GM18498 (cell line): ENCODE data around the gene MASP2.
A peak's percentile ranks its signal among the peaks of the same experiment; 100 is the strongest.
"Not testable (repeated sequence)": the region's sequence is repeated elsewhere in the genome, so short reads cannot be mapped to it uniquely, and the experiment has no call there.

Source experiments
- ATAC-seq: cut with Tn5 transposase; IDR thresholded peaks from one replicate; pipeline ENCODE4 v1.9.1; 2021; ENCODE audit warnings: mild to moderate bottlenecking, moderate library complexity; ENCODE audit not compliant: unreplicated experiment

Gene MASP2

GRCh38 chr1:11046625-11047365 lies at the start of gene MASP2:
MASP2 (minus strand) TSS chr1:11047239; CDS start chr1:11047207, 32 bp downstream.
- no peak for ATAC-seq

GRCh38 chr1:11083784-11084183 lies 36.7 kb upstream of the MASP2 start:
- ATAC-seq: not testable (repeated sequence)

DNA sequence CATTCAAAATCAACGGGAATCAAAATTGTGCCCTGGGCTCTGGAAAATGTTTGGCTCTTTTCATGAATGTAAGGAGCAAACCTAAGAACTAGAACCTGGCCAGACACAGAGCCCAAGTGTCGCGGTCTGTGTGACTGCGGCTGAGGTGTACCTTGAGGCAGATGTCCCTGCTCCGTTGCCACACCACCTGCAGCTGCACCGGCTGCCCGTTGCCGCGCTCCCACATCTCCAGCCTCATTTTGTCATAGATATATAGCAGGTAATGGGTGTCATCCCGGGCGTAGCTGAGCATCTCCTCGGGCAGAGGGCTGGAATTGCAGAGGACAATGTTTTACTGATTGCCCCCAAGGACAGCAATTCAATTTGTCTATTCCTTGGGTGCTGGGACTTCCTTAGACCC lies 33.9 kb upstream of the MASP2 start:
- no peak for ATAC-seq

GRCh38 chr1:11078631-11079030 lies 31.6 kb upstream of the MASP2 start:
- no peak for ATAC-seq

DNA sequence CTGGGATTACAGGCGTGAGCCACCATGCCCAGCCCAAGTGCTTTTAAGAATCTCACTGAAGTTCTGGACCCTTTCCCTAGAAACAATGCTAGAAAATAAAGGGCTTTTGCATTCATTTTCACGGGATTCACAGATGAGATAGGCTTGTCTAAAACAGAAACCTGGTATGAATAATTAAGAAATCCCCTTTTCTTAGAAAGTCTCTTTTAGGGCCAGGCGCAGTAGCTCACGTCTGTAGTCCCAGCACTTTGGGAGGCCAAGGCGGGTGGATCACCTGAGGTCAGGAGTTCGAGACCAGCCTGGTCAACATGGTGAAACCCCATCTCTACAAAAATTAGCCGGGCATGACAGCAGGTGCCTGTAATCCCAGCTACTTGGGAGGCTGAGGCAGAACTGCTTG lies 26.4 kb upstream of the MASP2 start:
- ATAC-seq: not testable (repeated sequence)

GRCh38 chr1:11072216-11072917 lies 25.3 kb upstream of the MASP2 start:
- no peak for ATAC-seq

DNA sequence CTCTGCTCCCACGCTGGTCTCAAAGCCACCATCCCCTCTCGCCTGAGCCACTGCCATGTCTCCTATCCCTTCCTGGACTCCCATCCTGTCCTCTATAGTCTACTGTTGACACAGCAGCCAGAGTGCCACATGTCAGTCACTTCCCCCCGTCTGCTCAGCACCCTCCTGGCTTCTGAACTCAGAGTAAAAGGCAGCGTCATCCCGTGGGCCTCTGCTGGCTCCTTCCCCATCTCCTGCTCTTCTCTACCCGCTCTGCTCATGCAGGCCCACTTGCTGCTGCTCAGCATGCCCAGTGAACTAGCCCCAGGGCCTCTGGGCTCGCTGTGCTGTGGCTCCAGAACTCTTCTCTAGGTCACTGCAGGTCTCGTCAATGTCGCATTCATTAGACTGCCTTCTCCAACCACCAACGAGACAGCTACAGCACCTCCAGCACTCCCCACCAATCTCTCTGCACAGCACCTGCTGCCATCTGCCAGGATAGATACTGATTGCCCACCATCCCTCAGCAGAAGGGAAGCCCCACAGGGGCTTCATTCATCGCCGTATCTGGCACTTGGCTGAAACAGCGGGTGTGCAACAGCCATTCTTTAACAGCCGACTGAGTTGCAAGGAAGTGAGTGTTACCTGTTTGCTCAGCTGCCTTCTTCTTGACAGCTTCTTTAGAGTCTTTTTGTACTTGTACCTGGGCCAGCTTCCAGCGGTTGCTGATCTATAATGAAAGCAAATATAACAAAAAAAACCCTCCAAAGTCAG lies 24.6 kb upstream of the MASP2 start:
- ATAC-seq: no peak

DNA sequence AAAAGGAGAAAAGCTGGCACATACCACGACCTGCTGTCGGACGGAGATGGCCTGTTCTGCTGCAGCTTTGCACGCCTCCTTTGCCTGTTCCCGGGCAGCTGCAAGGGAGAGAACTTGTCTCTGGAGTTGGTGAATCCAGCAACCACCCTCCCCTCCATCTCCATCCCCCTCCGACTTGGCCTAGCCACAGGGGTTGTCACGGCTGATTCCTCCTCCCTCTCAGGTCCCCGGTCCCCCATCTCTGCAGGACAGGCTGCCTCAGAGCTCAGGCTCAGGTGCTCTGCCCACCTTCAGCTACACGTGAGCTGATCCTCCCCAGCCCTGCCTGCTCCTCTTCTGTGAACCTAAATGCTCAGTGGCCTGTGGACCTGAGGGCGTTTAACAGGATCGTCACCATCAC lies 23.8 kb upstream of the MASP2 start:
- ATAC-seq: no peak

GRCh38 chr1:11068600-11069473 lies 21.8 kb upstream of the MASP2 start:
- no peak for ATAC-seq

DNA sequence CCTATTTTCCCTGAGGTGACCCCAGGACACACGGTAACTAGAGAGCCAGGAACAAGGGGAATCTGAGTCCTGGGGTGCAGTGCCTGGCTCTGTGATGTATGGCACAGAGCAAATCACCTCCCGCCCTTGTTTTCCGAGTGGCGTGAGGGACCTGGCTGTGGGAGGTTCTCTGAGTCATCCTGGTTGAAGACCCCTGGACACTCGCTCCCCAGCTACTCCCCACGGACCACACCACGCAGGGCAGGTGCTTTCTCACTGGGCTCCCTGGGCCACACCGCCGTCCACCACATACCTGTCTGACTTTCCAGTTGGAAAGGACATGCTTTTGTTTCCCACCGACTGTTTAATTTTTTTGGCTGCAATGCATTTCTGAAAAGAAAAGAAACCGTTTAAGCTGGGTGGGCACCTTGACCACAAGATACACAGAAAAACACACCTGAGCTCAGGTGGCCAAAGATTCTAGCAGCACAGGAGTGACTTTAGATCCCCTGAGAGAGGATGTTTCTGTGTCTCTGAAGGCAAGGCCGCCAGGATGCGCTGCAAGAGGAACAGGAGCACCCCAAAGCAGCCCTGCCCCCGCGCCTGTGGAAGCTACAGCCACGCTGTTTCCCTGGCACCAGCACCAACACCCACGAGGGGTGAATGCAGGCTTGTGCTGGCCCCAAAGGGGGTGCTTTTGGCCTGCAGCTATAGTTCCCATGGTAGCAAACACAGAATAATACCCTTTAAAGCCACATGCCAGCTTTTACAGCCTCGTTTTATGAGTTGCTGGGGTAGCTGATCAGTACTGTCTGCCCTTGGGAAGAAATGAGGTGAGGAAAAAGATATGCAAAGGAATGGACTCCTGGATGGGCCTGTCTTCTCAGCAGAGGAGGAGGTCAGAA lies 20.9 kb upstream of the MASP2 start:
- ATAC-seq: no peak

DNA sequence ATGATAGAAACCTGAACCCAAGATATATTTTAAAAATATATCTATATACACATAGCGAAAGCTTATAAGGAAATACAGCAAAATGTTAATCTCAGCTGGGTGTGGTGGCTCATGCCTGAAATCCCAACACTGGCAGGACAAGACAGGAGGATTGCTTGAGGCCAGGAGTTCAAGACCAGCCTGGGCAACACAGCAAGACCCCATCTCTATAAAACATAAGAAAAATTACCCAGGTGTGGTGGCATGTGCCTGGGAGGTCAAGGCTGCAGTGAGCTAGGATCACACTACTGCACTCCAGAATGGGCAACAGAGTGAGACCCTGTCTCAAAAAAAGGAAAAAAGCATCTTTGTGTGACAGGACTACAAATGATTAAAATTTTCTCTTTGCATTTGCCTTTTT lies 18.8 kb upstream of the MASP2 start:
- no peak for ATAC-seq

DNA sequence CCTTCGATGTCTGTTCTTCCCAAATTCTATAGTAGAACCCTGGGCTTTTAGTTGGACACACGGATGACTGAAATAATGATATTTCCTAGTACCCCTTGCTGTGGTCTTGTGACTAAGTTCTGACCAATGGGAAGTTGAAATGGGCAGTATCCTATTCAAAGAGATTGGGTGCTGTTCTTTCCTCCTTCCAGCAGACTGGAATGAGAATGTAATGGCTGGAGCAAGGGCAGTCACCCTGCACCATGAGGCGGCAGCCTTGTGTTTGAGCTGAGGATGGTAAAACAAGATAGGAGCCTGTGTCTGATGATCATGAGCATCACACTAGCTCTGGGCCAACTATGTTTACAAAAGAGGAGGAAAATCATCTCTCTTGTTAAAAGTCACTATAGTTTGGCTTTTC lies 17.9 kb upstream of the MASP2 start:
- no peak for ATAC-seq

DNA sequence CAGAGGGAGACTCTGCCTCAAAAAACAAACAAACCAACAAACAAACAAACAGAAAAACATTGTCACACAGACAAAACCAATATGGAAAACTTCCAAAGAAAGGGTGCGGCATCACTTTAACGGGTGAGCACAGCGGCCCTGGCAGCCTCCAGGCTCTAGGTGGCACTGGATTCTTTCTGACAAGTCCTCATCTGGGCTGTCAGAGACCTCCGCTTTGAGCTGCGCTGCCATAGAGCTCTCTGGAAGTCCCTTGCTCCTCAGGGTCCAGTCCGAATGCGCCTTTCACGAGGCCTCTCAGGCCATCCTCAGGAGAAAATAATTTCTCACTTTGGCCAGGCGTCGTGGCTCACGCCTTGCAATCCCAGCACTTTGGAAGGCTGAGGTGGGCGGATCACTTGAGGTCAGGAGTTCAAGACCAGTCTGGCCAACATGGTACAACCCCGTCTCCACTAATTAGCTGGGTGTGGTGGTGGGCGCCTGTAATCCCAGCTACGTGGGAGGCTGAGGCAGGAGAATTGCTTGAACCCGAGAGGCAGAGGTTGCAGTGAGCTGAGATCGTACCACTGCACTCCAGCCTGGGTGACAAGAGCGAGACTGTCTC lies 17.0 kb upstream of the MASP2 start:
- not testable (repeated sequence) for ATAC-seq

- ATAC-seq: peak; percentile 25
These were observed 15.9 kb upstream of the MASP2 start for GRCh38 chr1:11062965-11063401.

DNA sequence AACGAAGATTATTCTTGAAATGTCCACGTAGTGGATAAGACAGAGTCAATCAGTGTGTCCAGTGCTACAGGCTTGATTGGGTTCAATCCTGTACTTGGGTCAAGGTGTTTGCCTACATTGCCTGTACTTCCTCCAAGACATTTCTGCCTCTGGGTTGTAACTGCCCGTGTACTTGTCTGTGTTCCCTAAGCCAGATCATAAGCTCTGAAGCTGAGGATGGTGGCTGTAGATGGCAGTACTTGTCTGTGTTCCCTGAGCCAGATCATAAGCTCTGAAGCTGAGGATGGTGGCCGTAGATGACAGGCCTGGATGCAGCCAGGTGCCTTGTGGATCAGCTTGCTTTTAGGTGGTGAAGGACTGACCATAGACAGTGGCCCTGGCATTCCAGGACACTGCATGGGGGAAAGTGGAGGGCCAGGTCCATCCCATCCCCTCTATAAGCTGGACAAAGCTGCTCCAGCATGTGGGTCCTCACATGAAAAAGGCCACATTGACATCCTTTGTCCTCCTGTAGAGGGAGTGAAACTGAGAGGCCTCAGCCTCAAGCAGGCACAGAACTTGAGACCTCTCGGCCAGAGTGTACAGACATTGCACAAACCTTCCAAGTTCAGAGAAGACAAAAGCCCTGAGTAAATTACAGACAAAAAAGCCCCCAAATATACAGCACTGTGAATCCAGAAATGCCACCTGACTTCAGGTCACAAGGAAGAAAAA lies 14.8 kb upstream of the MASP2 start:
- ATAC-seq: no peak

GRCh38 chr1:11059968-11060830 lies 13.2 kb upstream of the MASP2 start, which contains the start of gene SRM:
SRM (minus strand) TSS chr1:11060018; CDS start chr1:11059943, 75 bp downstream.
- peak; percentile 92 for ATAC-seq

- peak; percentile 19 for ATAC-seq
These were observed 12.3 kb upstream of the MASP2 start for GRCh38 chr1:11059155-11059967.
